Fibroblast of lung (primary cell): ENCODE measurements around the gene MACROH2A2. TPM values are rescaled to one million over a fixed set of nuclear protein-coding genes. Genes with fewer than 3 reads are reported as not detected.

Source experiments
- DNase-seq, 2 donors: peaks; one replicate each; pipeline versions ENCODE4 v3.0.0 to v3.0.0-alpha.2; 2010; ENCODE audit warnings: low read depth in 2 of 2
- H2AFZ ChIP-seq: 2 replicates; pipeline ENCODE4 v1.5.1; 2012; ENCODE audit warnings: low read length, control low read depth, inconsistent platforms
- H3K27ac ChIP-seq: 2 replicates; pipeline ENCODE4 v1.5.1; 2011; ENCODE audit warnings: low read length, control low read depth; ENCODE audit not compliant: insufficient read depth
- H3K27me3 ChIP-seq: 2 replicates; pipeline ENCODE4 v1.5.1; 2011; ENCODE audit warnings: mild to moderate bottlenecking, low read length; ENCODE audit not compliant: control insufficient read depth, insufficient read depth
- H3K36me3 ChIP-seq: 2 replicates; pipeline ENCODE4 v1.5.1; 2011; ENCODE audit warnings: low read length; ENCODE audit not compliant: control insufficient read depth, insufficient read depth
- H3K4me1 ChIP-seq: 2 replicates; pipeline ENCODE4 v1.5.1; 2011; ENCODE audit warnings: low read length; ENCODE audit not compliant: control insufficient read depth, insufficient read depth; ENCODE audit errors: extremely low read depth
- H3K4me2 ChIP-seq: 2 replicates; pipeline ENCODE4 v1.5.1; 2011; ENCODE audit warnings: low read length, control low read depth; ENCODE audit not compliant: insufficient read depth; ENCODE audit errors: extremely low read depth
- H3K4me3 ChIP-seq, 4 experiments: fragments of 200-600 bp in 1 of 4; sonication (generic) in 1 of 4; replicated peaks in 1 of 4; 2 replicates each; pipeline ENCODE4 v1.5.1; 2011 to 2016; ENCODE audit warnings: low read length in 4 of 4, low read depth in 3 of 4, mild to moderate bottlenecking in 3 of 4, control low read depth in 2 of 4, inconsistent platforms in 1 of 4, mixed read lengths in 1 of 4; ENCODE audit not compliant: insufficient read depth in 1 of 4; ENCODE audit errors: control extremely low read depth in 1 of 4
- H3K79me2 ChIP-seq: 2 replicates; pipeline ENCODE4 v1.5.1; 2012; ENCODE audit warnings: mild to moderate bottlenecking, low read length, inconsistent platforms; ENCODE audit not compliant: control insufficient read depth, insufficient read depth
- H3K9ac ChIP-seq: 2 replicates; pipeline ENCODE4 v1.5.1; 2011; ENCODE audit warnings: mild to moderate bottlenecking, low read length, control low read depth; ENCODE audit not compliant: insufficient read depth
- H3K9me3 ChIP-seq: 2 replicates; pipeline ENCODE4 v1.5.1; 2012; ENCODE audit warnings: low read depth, low read length; ENCODE audit not compliant: control insufficient read depth, insufficient read depth
- H4K20me1 ChIP-seq: 2 replicates; pipeline ENCODE4 v1.5.1; 2011; ENCODE audit warnings: low read length; ENCODE audit not compliant: control insufficient read depth, insufficient read depth; ENCODE audit errors: extremely low read depth
- CTCF ChIP-seq, 2 donors: IDR thresholded peaks in 1 of 2; conservative IDR thresholded peaks in 1 of 2; 1 replicate in 1 of 2; 2 replicates in 1 of 2; pipeline ENCODE4 v1.5.1; 2011 to 2012; ENCODE audit warnings: low read length in 2 of 2, control low read depth in 1 of 2, inconsistent platforms in 1 of 2, low read depth in 1 of 2, mild to moderate bottlenecking in 1 of 2
- EZH2 ChIP-seq: IDR thresholded peaks from 2 replicates; pipeline ENCODE4 v1.5.1; 2012; ENCODE audit warnings: low read length, control low read depth, mild to moderate bottlenecking; ENCODE audit errors: missing control alignments
- polyA plus RNA-seq, 2 donors: library from polyadenylated mRNA; depleted of rRNA in 1 of 2; stranded (reverse) in 1 of 2; unstranded in 1 of 2; fragments of >200 nt; gene quantifications; 2 replicates each; pipeline ENCODE4 v1.2.1, GENCODE V29; 2011 to 2012; ENCODE audit warnings: missing spikeins in 1 of 2
- total RNA-seq: library from RNA; depleted of rRNA; stranded (reverse); fragments of >200 nt; gene quantifications from 2 replicates; pipeline ENCODE4 v1.2.1, GENCODE V29; 2014

Gene MACROH2A2
- total and polyA plus RNA-seq, 2 donors (not counting 1 experiment from before 2014, with no cell fraction given) = 9.2 to 12.1 TPM

- Histone ChIP-seq H3K36me3 (no peaks in the 10 kb centered on the region), H3K79me2 (no peaks in the 10 kb centered on the region), H3K4me3 (no peak overlapping the region), H3K9ac (no peak overlapping the region), H3K27ac (no peak overlapping the region), H2AFZ (no peak overlapping the region), H3K9me3 (no peaks in the 10 kb centered on the region), H3K27me3 (no peaks in the 10 kb centered on the region), H3K4me1 (no peaks in the 10 kb centered on the region), H3K4me2 (no peak overlapping the region), H4K20me1 (no peaks in the 10 kb centered on the region)
- no peak for DNase-seq
- no peak for TF ChIP-seq CTCF (conservative IDR thresholded peaks at IDR 0.05 in 1 of 2, IDR thresholded peaks at IDR 0.05 in 1 of 2; ENCODE audit: low read depth in 1 of 2, low read length in 2 of 2)
- TF ChIP-seq EZH2 = no peak
These were observed 33.4 kb downstream of the MACROH2A2 start for GRCh38 chr10:70085975-70086613.

GRCh38 chr10:70087616-70088307, 35.1 kb downstream of the MACROH2A2 start:
- Histone ChIP-seq H4K20me1 (no peaks in the 10 kb centered on the region), H3K27ac (no peak overlapping the region), H3K79me2 (no peaks in the 10 kb centered on the region), H3K9me3 (no peaks in the 10 kb centered on the region), H3K4me2 (no peak overlapping the region), H3K9ac (no peak overlapping the region), H3K4me3 (no peak overlapping the region), H2AFZ (no peak overlapping the region), H3K27me3 (no peaks in the 10 kb centered on the region), H3K4me1 (no peaks in the 10 kb centered on the region), H3K36me3 (no peaks in the 10 kb centered on the region)
- no peak for TF ChIP-seq EZH2
- no peak for TF ChIP-seq CTCF (conservative IDR thresholded peaks at IDR 0.05 in 1 of 2, IDR thresholded peaks at IDR 0.05 in 1 of 2; ENCODE audit: low read depth in 1 of 2, low read length in 2 of 2)
- DNase-seq = peak in 1 of 2 donors; percentile 9

GRCh38 chr10:70088308-70088698, 35.7 kb downstream of the MACROH2A2 start:
- Histone ChIP-seq H3K4me2 (no peak overlapping the region), H3K4me3 (no peak overlapping the region), H3K36me3 (no peaks in the 10 kb centered on the region), H3K27me3 (no peaks in the 10 kb centered on the region), H3K9me3 (no peaks in the 10 kb centered on the region), H4K20me1 (no peaks in the 10 kb centered on the region), H2AFZ (no peak overlapping the region), H3K9ac (no peak overlapping the region), H3K4me1 (no peaks in the 10 kb centered on the region), H3K27ac (no peak overlapping the region), H3K79me2 (no peaks in the 10 kb centered on the region)
- no peak for TF ChIP-seq EZH2
- no peak for TF ChIP-seq CTCF (conservative IDR thresholded peaks at IDR 0.05 in 1 of 2, IDR thresholded peaks at IDR 0.05 in 1 of 2; ENCODE audit: low read depth in 1 of 2, low read length in 2 of 2)
- DNase-seq = no peak
